Panc1 (cell line): ENCODE data around the gene UGDH.

ENCODE experiments used
- POLR2AphosphoS5 ChIP-seq: IDR thresholded peaks from 2 replicates; pipeline ENCODE4 v1.6.1; 2012; ENCODE audit warnings: mild to moderate bottlenecking, low read depth, low read length, moderate library complexity
- TF ChIP-seq, protein P1 (sequence below): fragments of 450-650 bp; IDR thresholded peaks from 2 replicates; pipeline ENCODE4 v1.5.1; 2017; ENCODE audit warnings: mild to moderate bottlenecking

DNA sequence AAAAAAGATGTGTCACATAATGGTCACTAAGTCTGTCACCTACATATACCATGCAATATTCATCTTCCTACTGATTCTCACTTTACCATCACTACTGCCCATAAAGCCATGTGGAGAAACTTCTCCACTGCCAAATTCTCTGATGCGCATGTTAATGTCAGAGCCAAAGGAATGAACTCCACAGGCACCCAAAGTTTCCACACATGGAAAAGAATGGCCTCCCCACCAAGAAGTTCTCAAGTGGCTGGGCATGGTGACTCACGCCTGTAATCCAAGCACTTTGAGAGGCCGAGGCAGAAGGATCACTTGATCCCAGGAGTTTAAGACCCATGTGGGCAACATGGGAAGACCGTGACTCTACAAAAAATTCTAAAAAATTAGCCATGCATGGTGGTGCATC lies 43.8 kb upstream of the UGDH start:
- TF ChIP-seq, protein P1, sequence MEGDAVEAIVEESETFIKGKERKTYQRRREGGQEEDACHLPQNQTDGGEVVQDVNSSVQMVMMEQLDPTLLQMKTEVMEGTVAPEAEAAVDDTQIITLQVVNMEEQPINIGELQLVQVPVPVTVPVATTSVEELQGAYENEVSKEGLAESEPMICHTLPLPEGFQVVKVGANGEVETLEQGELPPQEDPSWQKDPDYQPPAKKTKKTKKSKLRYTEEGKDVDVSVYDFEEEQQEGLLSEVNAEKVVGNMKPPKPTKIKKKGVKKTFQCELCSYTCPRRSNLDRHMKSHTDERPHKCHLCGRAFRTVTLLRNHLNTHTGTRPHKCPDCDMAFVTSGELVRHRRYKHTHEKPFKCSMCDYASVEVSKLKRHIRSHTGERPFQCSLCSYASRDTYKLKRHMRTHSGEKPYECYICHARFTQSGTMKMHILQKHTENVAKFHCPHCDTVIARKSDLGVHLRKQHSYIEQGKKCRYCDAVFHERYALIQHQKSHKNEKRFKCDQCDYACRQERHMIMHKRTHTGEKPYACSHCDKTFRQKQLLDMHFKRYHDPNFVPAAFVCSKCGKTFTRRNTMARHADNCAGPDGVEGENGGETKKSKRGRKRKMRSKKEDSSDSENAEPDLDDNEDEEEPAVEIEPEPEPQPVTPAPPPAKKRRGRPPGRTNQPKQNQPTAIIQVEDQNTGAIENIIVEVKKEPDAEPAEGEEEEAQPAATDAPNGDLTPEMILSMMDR, result no peak
- TF ChIP-seq POLR2AphosphoS5, result no peak
